Measurements from ENCODE around the gene MLC1.
"Not testable (repeated sequence)": the region's sequence is repeated elsewhere in the genome, so short reads cannot be mapped to it uniquely, and the experiment has no call there.

MLC1 gene

GRCh38 chr22:50102946-50103345 is 17.7 kb upstream of the MLC1 start:
- DNase-seq (ENCODE audit: low read depth, low spot score), result no peak

- DNase-seq (ENCODE audit: low read depth, low spot score), result no peak
These were observed 16.8 kb upstream of the MLC1 start for GRCh38 chr22:50101870-50102565.

- DNase-seq (ENCODE audit: low read depth, low spot score), result no peak
These were observed 12.8 kb upstream of the MLC1 start for GRCh38 chr22:50098052-50098451.

- no peak for DNase-seq (ENCODE audit: low read depth, low spot score)
These were observed 7.1 kb upstream of the MLC1 start for GRCh38 chr22:50092342-50092741.

- DNase-seq (ENCODE audit: low read depth, low spot score), result no peak
These were observed 6.0 kb upstream of the MLC1 start for GRCh38 chr22:50091092-50091768.

- DNase-seq (ENCODE audit: low read depth, low spot score), result no peak
These were observed 5.1 kb upstream of the MLC1 start for GRCh38 chr22:50090412-50090714.

GRCh38 chr22:50089682-50090411 is 4.6 kb upstream of the MLC1 start, which contains the start of gene MOV10L1:
Gene MOV10L1 (plus strand): TSS chr22:50090006. CDS start chr22:50090089, 83 bp downstream.
- no peak for DNase-seq (ENCODE audit: low read depth, low spot score)

GRCh38 chr22:50089231-50089630 is 4.0 kb upstream of the MLC1 start:
- DNase-seq (ENCODE audit: low read depth, low spot score), result no peak

GRCh38 chr22:50088096-50088495 is 2.9 kb upstream of the MLC1 start:
- no peak for DNase-seq (ENCODE audit: low read depth, low spot score)

- DNase-seq (ENCODE audit: low read depth, low spot score), result no peak
These were observed 2.4 kb upstream of the MLC1 start for GRCh38 chr22:50087646-50088045.

- DNase-seq (ENCODE audit: low read depth, low spot score), result not testable (repeated sequence)
These were observed 1.7 kb upstream of the MLC1 start for GRCh38 chr22:50086975-50087374.

- no peak for DNase-seq (ENCODE audit: low read depth, low spot score)
These were observed 1.3 kb upstream of the MLC1 start for GRCh38 chr22:50086526-50086925.

GRCh38 chr22:50084614-50085021 is 608 bp downstream of the MLC1 start:
- no peak for DNase-seq (ENCODE audit: low read depth, low spot score)

GRCh38 chr22:50084080-50084477 is 1.1 kb downstream of the MLC1 start:
- no peak for DNase-seq (ENCODE audit: low read depth, low spot score)

- no peak for DNase-seq (ENCODE audit: low read depth, low spot score)
These were observed 1.7 kb downstream of the MLC1 start for GRCh38 chr22:50083462-50084079.

GRCh38 chr22:50082961-50083461 is 2.2 kb downstream of the MLC1 start:
- DNase-seq (ENCODE audit: low read depth, low spot score), result no peak

GRCh38 chr22:50082197-50082715 is 3.0 kb downstream of the MLC1 start:
- no peak for DNase-seq (ENCODE audit: low read depth, low spot score)

- no peak for DNase-seq (ENCODE audit: low read depth, low spot score)
These were observed 3.6 kb downstream of the MLC1 start for GRCh38 chr22:50081426-50082196.

- no peak for DNase-seq (ENCODE audit: low read depth, low spot score)
These were observed 5.2 kb downstream of the MLC1 start for GRCh38 chr22:50080077-50080465.

- no peak for DNase-seq (ENCODE audit: low read depth, low spot score)
These were observed 6.5 kb downstream of the MLC1 start for GRCh38 chr22:50078761-50079160.

- DNase-seq (ENCODE audit: low read depth, low spot score), result no peak
These were observed 7.0 kb downstream of the MLC1 start for GRCh38 chr22:50078246-50078645.

All from smooth muscle cell of the brain vasculature (primary cell).